Activated naive CD4-positive, alpha-beta T cell treated with anti-CD3 and anti-CD28 coated beads, Interleukin-2, amount 50 U/mL, for 24 hours (primary cell): ENCODE data around the gene HOXB3.

Experiments
- H3K27ac Mint-ChIP-seq: one replicate; pipeline ENCODE4 v1.8.0; 2021; ENCODE audit warnings: mild to moderate bottlenecking, mixed read lengths
- H3K27me3 Mint-ChIP-seq: one replicate; pipeline ENCODE4 v1.8.0; 2021; ENCODE audit warnings: mixed read lengths
- H3K36me3 Mint-ChIP-seq: one replicate; pipeline ENCODE4 v1.8.0; 2021; ENCODE audit warnings: mixed read lengths
- H3K4me1 Mint-ChIP-seq: one replicate; pipeline ENCODE4 v1.8.0; 2021; ENCODE audit warnings: mixed read lengths
- H3K4me3 Mint-ChIP-seq: one replicate; pipeline ENCODE4 v1.8.0; 2021; ENCODE audit warnings: mild to moderate bottlenecking, mixed read lengths
- H3K9me3 Mint-ChIP-seq: one replicate; pipeline ENCODE4 v1.8.0; 2021; ENCODE audit warnings: mixed read lengths

The HOXB3 gene

GRCh38 chr17:48589831-48590606 is at the start of gene HOXB3:
HOXB3 (minus strand) TSS chr17:48590241; CDS start chr17:48552474, 37,767 bp downstream.
- Mint-ChIP-seq H3K27ac (no peak within 1 kb of the TSS), H3K27me3 (peaks cover 70% of the 10 kb centered on the region), H3K4me3 (no peak within 1 kb of the TSS), H3K9me3 (no peaks in the 10 kb centered on the region), H3K36me3 (no peaks in the 10 kb centered on the region), H3K4me1 (peaks cover 35% of the 10 kb centered on the region)

GRCh38 chr17:48639136-48639535 is 49.1 kb upstream of the HOXB3 start:
- peaks cover 69% of the 10 kb centered on the region for H3K27me3 Mint-ChIP-seq
- H3K27ac Mint-ChIP-seq = no peak overlapping the region
- H3K4me3 Mint-ChIP-seq = no peak overlapping the region
- peaks cover 19% of the 10 kb centered on the region for H3K4me1 Mint-ChIP-seq
- H3K9me3 Mint-ChIP-seq = no peaks in the 10 kb centered on the region
- H3K36me3 Mint-ChIP-seq = peaks cover 1% of the 10 kb centered on the region

- H3K27me3 Mint-ChIP-seq = peaks cover 69% of the 10 kb centered on the region
- no peaks in the 10 kb centered on the region for H3K9me3 Mint-ChIP-seq
- no peak overlapping the region for H3K27ac Mint-ChIP-seq
- H3K4me3 Mint-ChIP-seq = no peak overlapping the region
- H3K36me3 Mint-ChIP-seq = peaks cover 4% of the 10 kb centered on the region
- H3K4me1 Mint-ChIP-seq = peaks cover 23% of the 10 kb centered on the region
Observed at GRCh38 chr17:48637323-48638260, 47.6 kb upstream of the HOXB3 start.

GRCh38 chr17:48636177-48637018 is 46.4 kb upstream of the HOXB3 start:
- no peaks in the 10 kb centered on the region for H3K9me3 Mint-ChIP-seq
- peaks cover 13% of the 10 kb centered on the region for H3K4me1 Mint-ChIP-seq
- H3K36me3 Mint-ChIP-seq = peaks cover 7% of the 10 kb centered on the region
- H3K4me3 Mint-ChIP-seq = peak overlapping the region; percentile 26
- H3K27ac Mint-ChIP-seq = no peak overlapping the region
- peaks cover 65% of the 10 kb centered on the region for H3K27me3 Mint-ChIP-seq

GRCh38 chr17:48634493-48635208 is 44.6 kb upstream of the HOXB3 start:
- Mint-ChIP-seq H3K27ac (no peak overlapping the region), H3K36me3 (peaks cover 6% of the 10 kb centered on the region), H3K27me3 (peaks cover 61% of the 10 kb centered on the region), H3K9me3 (no peaks in the 10 kb centered on the region), H3K4me3 (peak overlapping the region; percentile 33), H3K4me1 (peaks cover 10% of the 10 kb centered on the region)

- H3K4me1 Mint-ChIP-seq = peaks cover 10% of the 10 kb centered on the region
- H3K4me3 Mint-ChIP-seq = no peak overlapping the region
- no peak overlapping the region for H3K27ac Mint-ChIP-seq
- H3K27me3 Mint-ChIP-seq = peaks cover 63% of the 10 kb centered on the region
- peaks cover 6% of the 10 kb centered on the region for H3K36me3 Mint-ChIP-seq
- no peaks in the 10 kb centered on the region for H3K9me3 Mint-ChIP-seq
Observed at GRCh38 chr17:48633266-48633677, 43.2 kb upstream of the HOXB3 start.

- peaks cover 15% of the 10 kb centered on the region for H3K4me1 Mint-ChIP-seq
- H3K27me3 Mint-ChIP-seq = peaks cover 65% of the 10 kb centered on the region
- H3K4me3 Mint-ChIP-seq = peak overlapping the region; percentile 76
- H3K27ac Mint-ChIP-seq = peak overlapping the region; percentile 93
- peaks cover 6% of the 10 kb centered on the region for H3K36me3 Mint-ChIP-seq
- no peaks in the 10 kb centered on the region for H3K9me3 Mint-ChIP-seq
Observed at GRCh38 chr17:48632579-48633265, 42.7 kb upstream of the HOXB3 start.

- Mint-ChIP-seq H3K4me3 (no peak overlapping the region), H3K27ac (no peak overlapping the region), H3K9me3 (no peaks in the 10 kb centered on the region), H3K27me3 (peaks cover 62% of the 10 kb centered on the region), H3K36me3 (peaks cover 6% of the 10 kb centered on the region), H3K4me1 (peaks cover 16% of the 10 kb centered on the region)
Observed at GRCh38 chr17:48631693-48632578, 41.9 kb upstream of the HOXB3 start.

GRCh38 chr17:48630925-48631692 is 41.1 kb upstream of the HOXB3 start:
- Mint-ChIP-seq H3K27ac (no peak overlapping the region), H3K4me3 (no peak overlapping the region), H3K9me3 (no peaks in the 10 kb centered on the region), H3K4me1 (peaks cover 21% of the 10 kb centered on the region), H3K36me3 (peaks cover 6% of the 10 kb centered on the region), H3K27me3 (peaks cover 60% of the 10 kb centered on the region)

GRCh38 chr17:48630009-48630924 is 40.2 kb upstream of the HOXB3 start:
- Mint-ChIP-seq H3K36me3 (peaks cover 6% of the 10 kb centered on the region), H3K27me3 (peaks cover 53% of the 10 kb centered on the region), H3K4me3 (no peak overlapping the region), H3K9me3 (no peaks in the 10 kb centered on the region), H3K4me1 (peaks cover 27% of the 10 kb centered on the region), H3K27ac (no peak overlapping the region)

- peaks cover 6% of the 10 kb centered on the region for H3K36me3 Mint-ChIP-seq
- H3K27me3 Mint-ChIP-seq = peaks cover 46% of the 10 kb centered on the region
Observed at GRCh38 chr17:48629411-48629759, 39.3 kb upstream of the HOXB3 start.

More at GRCh38 chr17:48629411-48629759, 39.3 kb upstream of the HOXB3 start:
- no peaks in the 10 kb centered on the region for H3K9me3 Mint-ChIP-seq
- peaks cover 27% of the 10 kb centered on the region for H3K4me1 Mint-ChIP-seq
- H3K27ac Mint-ChIP-seq = no peak overlapping the region
- no peak overlapping the region for H3K4me3 Mint-ChIP-seq
